Astrocyte of the cerebellum (primary cell): ENCODE measurements around the gene SNTA1.
"Not testable (repeated sequence)": the region's sequence is repeated elsewhere in the genome, so short reads cannot be mapped to it uniquely, and the experiment has no call there.

Source experiments
- DNase-seq: peaks from one replicate; pipeline ENCODE4 v3.0.0-alpha.2; 2011; ENCODE audit warnings: low read depth
- H3K4me3 ChIP-seq: 2 replicates; pipeline ENCODE4 v1.5.1; 2011; ENCODE audit warnings: mild to moderate bottlenecking, low read depth, low read length, moderate library complexity
- CTCF ChIP-seq: IDR thresholded peaks from 2 replicates; pipeline ENCODE4 v1.5.1; 2012; ENCODE audit warnings: low read length, low read depth, moderate library complexity, mild to moderate bottlenecking; ENCODE audit errors: missing control alignments
- in situ Hi-C: cut with HindIII; loops from 2 replicates; pipeline ENCODE4 v1.10.0; 2017; ENCODE audit warnings: low sequenced_read_pairs

SNTA1 gene

DNA sequence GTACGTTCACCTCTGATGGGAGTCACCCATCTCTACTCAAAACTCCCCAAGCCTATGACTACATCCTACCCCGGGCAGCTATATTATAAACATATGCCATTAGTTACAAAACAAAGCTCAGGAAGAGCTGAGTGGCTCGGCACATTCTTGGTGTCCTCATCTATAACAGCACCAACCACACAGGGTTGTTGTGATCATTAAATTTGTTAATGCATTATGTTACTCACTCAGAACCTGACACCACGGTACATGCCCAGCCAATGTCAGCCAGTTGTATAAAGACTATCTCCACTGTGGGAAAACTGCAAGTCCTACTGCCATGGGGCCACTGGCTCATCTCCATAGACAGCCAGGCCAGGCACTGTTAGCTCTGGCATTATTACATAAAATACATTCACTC lies 50.0 kb downstream of the SNTA1 start:
- no peak for DNase-seq
- in situ Hi-C loops = no loop called here
- H3K4me3 ChIP-seq = no peak overlapping the region
- no peak for TF ChIP-seq CTCF

GRCh38 chr20:33391722-33392415 lies 51.7 kb downstream of the SNTA1 start:
- DNase-seq = peak; percentile 68
- no peak for TF ChIP-seq CTCF
- no peak overlapping the region for H3K4me3 ChIP-seq
- in situ Hi-C loops = no loop called here

DNA sequence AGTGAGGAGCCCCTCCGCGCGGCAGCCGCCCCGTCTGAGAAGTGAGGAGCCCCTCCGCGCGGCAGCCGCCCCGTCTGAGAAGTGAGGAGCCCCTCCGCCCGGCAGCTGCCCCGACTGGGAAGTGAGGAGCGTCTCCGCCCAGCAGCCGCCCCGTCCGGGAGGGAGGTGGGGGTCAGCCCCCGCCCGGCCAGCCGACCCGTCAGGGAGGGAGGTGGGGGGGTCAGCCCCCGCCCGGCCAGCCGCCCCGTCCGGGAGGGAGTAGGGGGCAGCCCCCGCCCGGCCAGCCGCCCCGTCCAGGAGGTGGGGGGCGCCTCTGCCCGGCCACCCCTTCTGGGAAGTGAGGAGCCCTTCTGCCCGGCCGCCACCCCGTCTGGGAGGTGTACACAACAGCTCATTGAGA lies 54.2 kb downstream of the SNTA1 start:
- in situ Hi-C loops, DNase-seq, H3K4me3 ChIP-seq: not testable (repeated sequence)

DNA sequence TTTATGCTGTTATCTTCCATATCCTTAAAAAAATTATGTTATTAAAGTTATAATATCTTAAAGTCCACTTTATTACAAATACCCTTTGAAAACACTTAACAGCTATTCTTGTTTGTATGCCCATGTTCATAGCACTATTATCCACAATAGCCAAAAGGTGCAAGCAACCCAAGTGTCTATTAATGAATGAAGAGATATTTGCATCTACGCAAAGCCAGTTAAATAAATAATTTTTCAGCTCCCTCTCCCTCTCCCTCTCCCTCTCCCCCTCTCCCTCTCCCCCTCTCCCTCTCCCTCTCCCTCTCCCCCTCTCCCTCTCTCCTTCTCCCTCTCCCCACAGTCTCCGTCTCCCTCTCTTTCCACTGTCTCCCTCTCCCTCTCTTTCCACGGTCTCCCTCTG lies 55.3 kb downstream of the SNTA1 start:
- in situ Hi-C loops = no loop called here
- TF ChIP-seq CTCF = no peak

GRCh38 chr20:33387177-33387576 lies 56.4 kb downstream of the SNTA1 start:
- no peak overlapping the region for H3K4me3 ChIP-seq
- in situ Hi-C loops = no loop called here
- TF ChIP-seq CTCF = no peak
- DNase-seq = no peak

More for the DNA sequence above, 55.3 kb downstream of the SNTA1 start:
- DNase-seq = no peak
- H3K4me3 ChIP-seq = no peak overlapping the region

- DNase-seq = no peak
- H3K4me3 ChIP-seq = no peak overlapping the region
- in situ Hi-C loops = no loop called here
- no peak for TF ChIP-seq CTCF
Measured at GRCh38 chr20:33386673-33387072, 56.9 kb downstream of the SNTA1 start.

DNA sequence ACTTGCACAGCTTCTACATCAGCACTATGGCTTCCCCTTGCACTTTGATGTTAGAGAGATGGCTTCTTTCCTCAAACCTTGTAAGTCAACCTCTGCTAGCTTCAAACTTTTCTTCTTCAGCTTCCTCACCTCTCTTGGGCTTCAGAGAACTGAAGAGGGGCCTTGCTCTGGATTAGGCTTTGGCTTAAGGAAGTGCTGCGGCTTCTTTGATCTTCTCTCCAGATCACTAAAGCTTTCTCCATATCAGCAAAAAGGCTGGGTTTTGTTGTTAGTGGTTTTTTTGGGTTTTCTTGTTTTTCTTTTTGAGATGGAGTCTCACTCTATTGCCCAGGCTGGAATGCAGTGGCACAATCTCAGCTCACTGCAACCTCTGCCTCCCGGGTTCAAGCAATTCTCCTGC lies 66.2 kb downstream of the SNTA1 start:
- no peak overlapping the region for H3K4me3 ChIP-seq
- TF ChIP-seq CTCF = no peak
- in situ Hi-C loops = no loop called here
- no peak for DNase-seq
